ENCODE measurements around the gene LUC7L3. TPM values are rescaled to one million over a fixed set of nuclear protein-coding genes. Genes with fewer than 3 reads are reported as not detected.

The LUC7L3 gene
- polyA plus RNA-seq, 2 of the 4 experiments (the other 2 are of a cell fraction) = 209 to 211 TPM

DNA sequence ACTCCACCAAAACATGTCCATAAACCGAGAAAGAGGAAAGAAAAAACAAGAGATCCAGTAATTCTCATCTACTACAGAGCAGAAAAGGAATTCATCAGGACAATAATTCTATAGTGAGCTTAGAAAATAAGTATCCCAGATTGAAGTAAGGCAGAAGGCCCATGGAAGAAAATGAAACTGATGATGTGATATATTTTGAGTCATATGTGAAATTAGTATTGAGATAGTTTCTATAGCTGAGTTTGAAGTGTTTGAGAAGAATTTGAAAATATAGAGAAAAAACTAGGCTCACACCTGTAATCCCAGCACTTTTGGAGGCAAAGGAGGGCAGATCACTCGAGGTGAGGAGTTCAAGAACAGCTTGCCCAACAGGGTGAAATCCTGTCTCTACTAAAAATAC is 19.7 kb downstream of the LUC7L3 start:
- POLR2A ChIA-PET = no interaction called here

DNA sequence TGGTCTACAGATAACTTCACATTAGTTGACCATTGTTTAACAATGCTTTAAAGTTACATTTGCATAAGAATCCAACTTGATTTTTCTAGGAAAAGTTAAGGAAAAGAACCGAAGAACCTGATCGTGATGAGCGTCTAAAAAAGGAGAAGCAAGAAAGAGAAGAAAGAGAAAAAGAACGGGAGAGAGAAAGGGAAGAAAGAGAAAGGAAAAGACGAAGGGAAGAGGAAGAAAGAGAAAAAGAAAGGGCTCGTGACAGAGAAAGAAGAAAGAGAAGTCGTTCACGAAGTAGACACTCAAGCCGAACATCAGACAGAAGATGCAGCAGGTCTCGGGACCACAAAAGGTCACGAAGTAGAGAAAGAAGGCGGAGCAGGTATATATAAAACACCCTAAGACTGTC is 26.2 kb downstream of the LUC7L3 start:
- FAIRE-seq = peak; percentile 54
- TF ChIP-seq HOXB5 (CRISPR knock-in tag; IDR thresholded peaks at IDR 0.05) (no peak), HEYL (CRISPR knock-in tag; IDR thresholded peaks at IDR 0.05) (no peak), CBX8 (IDR thresholded peaks at IDR 0.05) (no peak), NPAS2 (CRISPR knock-in tag; IDR thresholded peaks at IDR 0.05; ENCODE audit: borderline replicate concordance) (no peak), PHF8 (IDR thresholded peaks at IDR 0.05; ENCODE audit: borderline replicate concordance, low read depth) (no peak), CHD2 (IDR thresholded peaks at IDR 0.05; ENCODE audit: low read length, partially characterized antibody) (no peak), RCOR1 (IDR thresholded peaks at IDR 0.05; ENCODE audit: low read depth, low read length) (no peak), HOXA7 (CRISPR knock-in tag; IDR thresholded peaks at IDR 0.05) (no peak)
- Histone ChIP-seq H3K4me3 (no peak overlapping the region), H3K27ac (no peak overlapping the region), H3K4me1 (no peaks in the 10 kb centered on the region), H3K9me3 (no peaks in the 10 kb centered on the region), H3K4me2 (no peak overlapping the region)
- no peak for DNase-seq (ENCODE audit: low read depth in 1 of 2, low spot score in 1 of 2)
- CTCF ChIA-PET = interaction anchor here (1.0 to 2.6 kb wide), 3 partner anchors 11 to 29 kb away, joined by 3 to 8 read pairs (median 6); no protein-coding TSS in a partner anchor
- no peak for ATAC-seq
- WGBS (ENCODE audit: missing lambda C conversion rate) = 93% methylated on average over 12 of the region's 12 CpGs
- POLR2A ChIA-PET = interaction anchor here (1.4 kb wide), 1 partner anchor 26 kb away, joined by 6 read pairs; the partner anchor contains the start of gene LUC7L3

More for the DNA sequence above, 19.7 kb downstream of the LUC7L3 start:
- Histone ChIP-seq H3K27ac (no peak overlapping the region), H3K4me2 (no peak overlapping the region), H3K4me3 (no peak overlapping the region), H3K9me3 (no peaks in the 10 kb centered on the region), H3K4me1 (peaks cover 11% of the 10 kb centered on the region; the same call in 2 of the 3 replicates)
- 47% methylated on average over 2 of the region's 2 CpGs for WGBS (ENCODE audit: missing lambda C conversion rate)
- CTCF ChIA-PET = interaction anchor here (0.8 to 1.3 kb wide), 2 partner anchors 11 to 44 kb away, joined by 3 to 4 read pairs; no protein-coding TSS in a partner anchor
- no peak for FAIRE-seq
- no peak for TF ChIP-seq FOSL2 (IDR thresholded peaks at IDR 0.05)
- TF ChIP-seq FOSL2 (CRISPR knock-in tag; IDR thresholded peaks at IDR 0.05) = no peak
- no peak for TF ChIP-seq ZNF302 (CRISPR knock-in tag; IDR thresholded peaks at IDR 0.05)
- no peak for TF ChIP-seq CEBPB (IDR thresholded peaks at IDR 0.05)
- no peak for TF ChIP-seq ZFP36 (IDR thresholded peaks at IDR 0.05; ENCODE audit: borderline replicate concordance, partially characterized antibody)
- no peak for TF ChIP-seq MAFK (IDR thresholded peaks at IDR 0.05; ENCODE audit: partially characterized antibody)
- TF ChIP-seq EHF (CRISPR knock-in tag; IDR thresholded peaks at IDR 0.05) = no peak
- no peak for TF ChIP-seq POLR2A (IDR thresholded peaks at IDR 0.05; ENCODE audit: low read length)
- TF ChIP-seq, protein P1, sequence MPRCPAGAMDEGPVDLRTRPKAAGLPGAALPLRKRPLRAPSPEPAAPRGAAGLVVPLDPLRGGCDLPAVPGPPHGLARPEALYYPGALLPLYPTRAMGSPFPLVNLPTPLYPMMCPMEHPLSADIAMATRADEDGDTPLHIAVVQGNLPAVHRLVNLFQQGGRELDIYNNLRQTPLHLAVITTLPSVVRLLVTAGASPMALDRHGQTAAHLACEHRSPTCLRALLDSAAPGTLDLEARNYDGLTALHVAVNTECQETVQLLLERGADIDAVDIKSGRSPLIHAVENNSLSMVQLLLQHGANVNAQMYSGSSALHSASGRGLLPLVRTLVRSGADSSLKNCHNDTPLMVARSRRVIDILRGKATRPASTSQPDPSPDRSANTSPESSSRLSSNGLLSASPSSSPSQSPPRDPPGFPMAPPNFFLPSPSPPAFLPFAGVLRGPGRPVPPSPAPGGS (IDR thresholded peaks at IDR 0.05) = no peak
- TF ChIP-seq HEYL (CRISPR knock-in tag; IDR thresholded peaks at IDR 0.05) = no peak
- TF ChIP-seq RNF2 (IDR thresholded peaks at IDR 0.05; ENCODE audit: borderline replicate concordance, low read depth) = no peak
- DNase-seq (ENCODE audit: low read depth in 1 of 2, low spot score in 1 of 2) = no peak
- ATAC-seq = no peak

DNA sequence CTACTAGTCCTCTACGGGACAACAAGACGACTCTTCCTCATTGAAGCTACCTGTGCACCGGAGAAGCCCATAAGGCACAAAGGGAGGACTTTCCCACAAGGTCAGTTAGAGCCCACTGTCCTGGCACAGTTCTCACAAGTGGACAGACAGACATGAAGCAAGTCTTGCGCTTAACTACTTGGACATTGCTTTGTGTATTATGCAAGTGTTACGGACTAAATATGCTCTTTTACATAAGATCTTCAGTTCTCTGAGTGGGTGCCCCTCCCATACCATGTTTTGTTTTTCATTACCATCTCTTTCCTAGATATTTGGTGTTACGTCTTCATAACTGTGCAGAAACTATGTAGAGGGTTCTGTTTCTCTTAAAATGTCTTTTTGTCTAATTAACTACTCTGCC is 29.8 kb downstream of the LUC7L3 start:
- H3K4me3 ChIP-seq = no peak overlapping the region
- TF ChIP-seq MYC (IDR thresholded peaks at IDR 0.05; ENCODE audit: borderline replicate concordance, low read length) (no peak), HEYL (CRISPR knock-in tag; IDR thresholded peaks at IDR 0.05) (no peak), POLR2AphosphoS2 (conservative IDR thresholded peaks at IDR 0.05; ENCODE audit: low read length) (no peak), BHLHE40 (IDR thresholded peaks at IDR 0.05; ENCODE audit: low read depth, low read length) (no peak), NFE2L2 (conservative IDR thresholded peaks at IDR 0.05; ENCODE audit: low read length) (no peak), FOSL2 (IDR thresholded peaks at IDR 0.05) (no peak), FOSL2 (CRISPR knock-in tag; IDR thresholded peaks at IDR 0.05) (no peak), ZNF302 (CRISPR knock-in tag; IDR thresholded peaks at IDR 0.05) (no peak), RNF2 (IDR thresholded peaks at IDR 0.05; ENCODE audit: borderline replicate concordance, low read depth) (no peak), RCOR1 (IDR thresholded peaks at IDR 0.05; ENCODE audit: low read depth, low read length) (no peak), MAZ (IDR thresholded peaks at IDR 0.05; ENCODE audit: borderline replicate concordance, low read depth, low read length) (no peak), HOXB5 (CRISPR knock-in tag; IDR thresholded peaks at IDR 0.05) (no peak), NR3C1 (IDR thresholded peaks at IDR 0.05) (no peak), TFCP2L1 (CRISPR knock-in tag; IDR thresholded peaks at IDR 0.05) (no peak), FOXS1 (CRISPR knock-in tag; IDR thresholded peaks at IDR 0.05) (no peak), SMC3 (IDR thresholded peaks at IDR 0.05) (no peak), EHF (CRISPR knock-in tag; IDR thresholded peaks at IDR 0.05) (no peak), CHD4 (IDR thresholded peaks at IDR 0.05; ENCODE audit: borderline replicate concordance) (no peak), RFX5 (IDR thresholded peaks at IDR 0.05) (no peak)
- TF ChIP-seq, protein P2, sequence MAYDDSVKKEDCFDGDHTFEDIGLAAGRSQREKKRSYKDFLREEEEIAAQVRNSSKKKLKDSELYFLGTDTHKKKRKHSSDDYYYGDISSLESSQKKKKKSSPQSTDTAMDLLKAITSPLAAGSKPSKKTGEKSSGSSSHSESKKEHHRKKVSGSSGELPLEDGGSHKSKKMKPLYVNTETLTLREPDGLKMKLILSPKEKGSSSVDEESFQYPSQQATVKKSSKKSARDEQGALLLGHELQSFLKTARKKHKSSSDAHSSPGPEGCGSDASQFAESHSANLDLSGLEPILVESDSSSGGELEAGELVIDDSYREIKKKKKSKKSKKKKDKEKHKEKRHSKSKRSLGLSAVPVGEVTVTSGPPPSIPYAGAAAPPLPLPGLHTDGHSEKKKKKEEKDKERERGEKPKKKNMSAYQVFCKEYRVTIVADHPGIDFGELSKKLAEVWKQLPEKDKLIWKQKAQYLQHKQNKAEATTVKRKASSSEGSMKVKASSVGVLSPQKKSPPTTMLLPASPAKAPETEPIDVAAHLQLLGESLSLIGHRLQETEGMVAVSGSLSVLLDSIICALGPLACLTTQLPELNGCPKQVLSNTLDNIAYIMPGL (CRISPR knock-in tag; IDR thresholded peaks at IDR 0.05; ENCODE audit: borderline replicate concordance) = no peak
- DNase-seq (ENCODE audit: low read depth in 1 of 2, low spot score in 1 of 2) (no peak), FAIRE-seq (peak; percentile 76), ATAC-seq (no peak; a peak in 1 of 6 replicates)
- ChIA-PET POLR2A (no interaction called here), CTCF (interaction anchor here (0.9 to 3.5 kb wide), 3 partner anchors 18 to 54 kb away, joined by 3 to 11 read pairs (median 5); partner anchors contain the start of gene ANKRD40CL)
- H3K27ac ChIP-seq = no peak overlapping the region
- no peak overlapping the region for H3K4me2 ChIP-seq
- H3K4me1 ChIP-seq = no peaks in the 10 kb centered on the region
- H3K9me3 ChIP-seq = no peaks in the 10 kb centered on the region
- 91% methylated on average over 6 of the region's 6 CpGs for WGBS (ENCODE audit: missing lambda C conversion rate)
